ENCODE measurements around the gene MPZL3. TPM values are rescaled to one million over a fixed set of nuclear protein-coding genes. Genes with fewer than 3 reads are reported as not detected.

Gene MPZL3
- total and polyA plus RNA-seq, 9 donors: 0.25 to 7.0 (median 1.0) TPM

DNA sequence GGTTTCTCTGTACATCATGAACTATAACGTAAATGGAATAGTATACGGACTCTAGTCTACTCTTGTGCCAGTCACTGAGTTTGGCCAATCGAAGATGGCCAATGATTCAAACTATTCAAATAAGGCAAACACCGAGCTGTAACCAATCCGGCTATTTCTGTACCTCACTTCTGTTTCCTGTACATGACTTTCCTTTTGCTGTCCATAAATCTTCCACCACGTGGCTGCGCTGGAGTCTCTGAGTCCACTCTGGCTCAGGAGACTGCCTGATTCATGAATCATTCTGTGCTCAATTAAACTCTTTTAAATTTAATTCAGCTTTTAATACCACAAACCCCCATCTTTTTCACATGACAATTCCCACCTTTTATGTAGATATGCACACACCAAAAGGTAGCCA, 25.9 kb downstream of the MPZL3 start:
- DNase-seq: no peak
- Histone ChIP-seq H3K27me3 (no peaks in the 10 kb centered on the region), H3K9me3 (no peaks in the 10 kb centered on the region), H3K27ac (no peak overlapping the region), H3K4me3 (no peak overlapping the region), H3K4me1 (ENCODE audit: insufficient read depth) (no peaks in the 10 kb centered on the region), H3K36me3 (no peaks in the 10 kb centered on the region)
- intact Hi-C loops (cut with DNase I): no loop called here
- 51 to 62% (median 58%) methylated on average over 7 of the region's 7 CpGs for WGBS, 3 donors
- no peak for TF ChIP-seq POLR2A (IDR thresholded peaks at IDR 0.05)
- TF ChIP-seq EP300 (IDR thresholded peaks at IDR 0.05): no peak
- no peak for TF ChIP-seq CTCF (IDR thresholded peaks at IDR 0.05)

DNA sequence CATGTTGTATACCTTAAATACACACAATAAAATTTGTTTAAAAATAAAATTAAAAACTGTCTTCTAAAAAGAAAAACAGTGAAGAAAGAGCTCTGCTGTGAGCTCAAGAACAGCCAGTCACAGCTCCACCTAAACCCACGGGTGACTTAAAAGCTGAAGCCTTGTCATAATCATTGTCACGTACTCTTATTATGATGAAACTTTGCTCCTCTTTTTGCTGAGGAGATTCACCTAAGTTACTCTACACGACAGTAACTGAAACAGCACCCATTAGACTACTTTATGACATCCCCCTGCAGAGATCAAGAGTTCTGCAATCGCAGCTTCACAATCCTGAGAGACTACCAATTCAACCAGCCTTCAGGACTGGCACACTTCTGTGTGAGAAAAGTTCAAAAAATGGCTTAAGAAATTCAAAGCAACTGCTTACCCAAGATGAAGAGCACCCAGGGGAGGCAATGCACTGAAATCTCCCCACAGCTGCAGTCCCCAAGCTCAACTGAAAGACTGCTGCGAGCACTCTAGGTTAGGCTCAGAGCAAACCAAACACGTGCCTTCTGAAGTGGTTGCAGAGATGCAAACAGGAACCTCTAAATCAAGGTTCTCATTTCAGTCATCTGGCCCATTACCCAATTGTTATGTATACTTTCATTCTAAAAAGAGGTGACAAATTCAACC, 27.5 kb downstream of the MPZL3 start, which contains the start of gene JAML:
Gene JAML, minus strand, starts transcription at position 501 of the 678 bp plus-strand sequence. CDS start 10,145 bp downstream, outside the sequence.
- TF ChIP-seq CTCF (IDR thresholded peaks at IDR 0.05): no peak
- TF ChIP-seq EP300 (IDR thresholded peaks at IDR 0.05): no peak
- TF ChIP-seq POLR2A (IDR thresholded peaks at IDR 0.05): no peak
- Histone ChIP-seq H3K27me3 (no peaks in the 10 kb centered on the region), H3K4me3 (no peak within 1 kb of the TSS), H3K27ac (no peak within 1 kb of the TSS), H3K4me1 (ENCODE audit: insufficient read depth) (no peaks in the 10 kb centered on the region), H3K9me3 (no peaks in the 10 kb centered on the region), H3K36me3 (no peaks in the 10 kb centered on the region)
- DNase-seq: no peak
- 57 to 62% (median 59%) methylated on average over 6 of the region's 6 CpGs for WGBS, 3 donors
- intact Hi-C loops (cut with DNase I): no loop called here

DNA sequence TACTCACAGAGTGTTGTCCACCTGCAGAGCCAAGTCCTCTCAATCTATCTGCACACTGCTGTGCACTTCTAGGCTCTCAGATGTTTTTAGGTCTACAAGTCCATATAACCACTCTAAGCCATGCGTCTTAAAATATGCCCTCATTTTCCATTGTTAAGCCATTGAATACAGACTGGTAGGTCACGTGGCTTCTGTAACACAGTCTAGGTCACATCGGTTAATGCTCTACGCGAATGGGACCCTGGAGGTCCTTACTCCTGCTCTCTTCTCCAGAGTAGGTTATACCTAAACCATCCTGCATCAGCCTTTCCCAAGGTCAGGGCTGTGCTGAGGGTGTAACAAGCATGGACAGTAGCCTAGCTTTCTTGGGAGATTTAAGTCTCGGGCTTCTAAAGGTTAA, 28.2 kb downstream of the MPZL3 start:
- no peak overlapping the region for H3K27ac ChIP-seq
- H3K9me3 ChIP-seq: no peaks in the 10 kb centered on the region
- H3K36me3 ChIP-seq: no peaks in the 10 kb centered on the region
- no peak overlapping the region for H3K4me3 ChIP-seq
- WGBS, 3 donors: 71 to 90% (median 89%) methylated on average over 6 of the region's 6 CpGs
- TF ChIP-seq EP300 (IDR thresholded peaks at IDR 0.05): no peak
- TF ChIP-seq POLR2A (IDR thresholded peaks at IDR 0.05): no peak
- no peak for TF ChIP-seq CTCF (IDR thresholded peaks at IDR 0.05)
- no peaks in the 10 kb centered on the region for H3K27me3 ChIP-seq
- intact Hi-C loops (cut with DNase I): no loop called here
- no peak for DNase-seq
- H3K4me1 ChIP-seq (ENCODE audit: insufficient read depth): no peaks in the 10 kb centered on the region

DNA sequence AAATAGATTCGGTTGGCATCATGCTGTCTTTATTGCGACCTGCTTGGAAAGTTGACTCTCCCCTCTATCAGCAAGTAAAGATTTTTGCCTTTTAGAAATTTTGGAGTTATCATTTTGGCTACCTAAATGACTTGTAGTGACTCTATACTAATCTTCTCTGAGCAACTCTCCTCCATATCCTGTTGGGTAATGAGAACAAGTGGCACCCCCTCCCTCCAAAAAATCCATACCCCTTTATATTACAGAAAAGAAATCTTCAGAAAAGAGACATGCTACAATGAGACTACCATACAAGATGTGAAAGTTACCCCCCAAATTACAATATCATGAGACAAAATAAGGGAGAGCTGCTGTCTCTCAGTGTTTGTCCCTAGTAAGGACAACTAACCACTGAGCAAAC, 28.6 kb downstream of the MPZL3 start:
- no peak for DNase-seq
- Histone ChIP-seq H3K4me1 (ENCODE audit: insufficient read depth) (no peaks in the 10 kb centered on the region), H3K27ac (no peak overlapping the region), H3K36me3 (no peaks in the 10 kb centered on the region), H3K4me3 (no peak overlapping the region), H3K27me3 (no peaks in the 10 kb centered on the region), H3K9me3 (no peaks in the 10 kb centered on the region)
- intact Hi-C loops (cut with DNase I): no loop called here
- 65 to 81% (median 71%) methylated on average over 2 of the region's 2 CpGs for WGBS, 3 donors
- TF ChIP-seq CTCF (IDR thresholded peaks at IDR 0.05) (no peak), EP300 (IDR thresholded peaks at IDR 0.05) (no peak), POLR2A (IDR thresholded peaks at IDR 0.05) (no peak)
